HG03108 (cell line): Measurements from ENCODE around the gene FCER1A.

Source experiments
- ATAC-seq: cut with Tn5 transposase; IDR thresholded peaks from one replicate; pipeline ENCODE4 v1.9.1; 2021; ENCODE audit warnings: moderate library complexity; ENCODE audit not compliant: unreplicated experiment

The FCER1A gene

DNA sequence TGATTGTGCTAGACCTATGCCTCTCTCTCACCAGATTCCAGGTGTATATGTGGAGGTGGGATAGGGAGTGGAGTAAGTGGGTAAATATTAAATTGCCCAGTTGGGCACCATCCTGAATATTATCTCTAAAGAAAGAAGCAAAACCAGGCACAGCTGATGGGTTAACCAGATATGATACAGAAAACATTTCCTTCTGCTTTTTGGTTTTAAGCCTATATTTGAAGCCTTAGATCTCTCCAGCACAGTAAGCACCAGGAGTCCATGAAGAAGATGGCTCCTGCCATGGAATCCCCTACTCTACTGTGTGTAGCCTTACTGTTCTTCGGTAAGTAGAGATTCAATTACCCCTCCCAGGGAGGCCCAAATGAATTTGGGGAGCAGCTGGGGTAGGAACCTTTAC lies at the start of gene FCER1A:
FCER1A (plus strand) TSS at position 242 of the 400 bp plus-strand sequence; CDS start at position 271, 29 bp downstream.
- ATAC-seq: no peak

- no peak for ATAC-seq
Observed at GRCh38 chr1:159261311-159261710, 40.8 kb upstream of the FCER1A start.

DNA sequence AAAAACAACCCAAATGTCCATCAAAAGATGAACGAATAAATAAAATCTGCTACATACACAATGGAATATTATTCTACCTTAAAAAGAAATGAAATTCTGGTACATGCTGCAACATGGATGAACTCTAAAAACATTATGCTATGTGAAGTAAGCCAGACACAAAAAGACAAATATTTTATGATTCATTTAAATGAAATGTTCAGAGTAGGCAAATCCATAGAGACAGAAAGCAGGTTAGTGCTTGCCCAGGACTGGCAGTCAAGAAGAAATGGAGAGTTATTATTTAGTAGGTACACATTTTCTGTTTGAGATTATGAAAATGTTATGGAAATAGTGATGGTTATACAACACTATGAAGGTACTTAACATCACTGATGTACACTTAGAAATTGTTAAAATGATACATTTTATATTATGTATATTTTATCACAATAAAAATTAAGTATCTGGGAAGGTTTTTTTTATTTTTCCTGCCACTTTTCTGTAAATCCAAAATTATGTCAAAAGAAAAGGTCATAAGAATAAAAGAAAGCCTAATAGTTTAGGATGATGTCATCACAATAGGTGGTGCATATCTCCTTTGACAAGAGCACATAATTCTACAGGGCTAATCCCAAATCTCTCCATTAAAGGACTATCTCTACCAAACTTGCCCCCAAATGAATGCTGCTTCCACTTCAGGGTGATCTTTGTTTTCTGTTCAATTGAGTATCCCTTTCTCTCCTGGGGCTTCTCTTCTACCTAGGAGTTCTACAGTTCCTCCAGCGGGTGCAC lies 40.2 kb upstream of the FCER1A start:
- no peak for ATAC-seq

GRCh38 chr1:159266832-159267231 lies 35.3 kb upstream of the FCER1A start:
- no peak for ATAC-seq

- ATAC-seq: no peak
Observed at GRCh38 chr1:159274631-159275030, 27.5 kb upstream of the FCER1A start.

DNA sequence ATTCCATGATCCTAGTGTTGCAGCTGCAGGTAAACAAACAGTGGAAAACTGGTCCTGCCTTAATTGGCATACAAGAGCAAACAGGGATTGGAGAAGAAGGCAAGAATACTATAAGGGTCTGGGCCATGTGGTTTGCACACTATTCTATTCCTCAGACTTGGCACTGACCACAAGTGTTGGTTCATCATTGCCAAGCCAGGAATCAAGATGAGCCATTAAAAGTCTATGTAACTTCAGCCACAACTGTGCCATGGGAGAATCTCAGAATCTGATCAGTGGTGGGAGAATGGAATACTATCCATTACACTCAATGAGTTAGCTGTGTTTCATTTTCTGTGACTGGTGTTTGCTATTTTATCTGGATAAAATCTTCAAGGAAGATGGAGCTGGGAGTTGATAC lies 26.2 kb upstream of the FCER1A start:
- ATAC-seq: no peak

DNA sequence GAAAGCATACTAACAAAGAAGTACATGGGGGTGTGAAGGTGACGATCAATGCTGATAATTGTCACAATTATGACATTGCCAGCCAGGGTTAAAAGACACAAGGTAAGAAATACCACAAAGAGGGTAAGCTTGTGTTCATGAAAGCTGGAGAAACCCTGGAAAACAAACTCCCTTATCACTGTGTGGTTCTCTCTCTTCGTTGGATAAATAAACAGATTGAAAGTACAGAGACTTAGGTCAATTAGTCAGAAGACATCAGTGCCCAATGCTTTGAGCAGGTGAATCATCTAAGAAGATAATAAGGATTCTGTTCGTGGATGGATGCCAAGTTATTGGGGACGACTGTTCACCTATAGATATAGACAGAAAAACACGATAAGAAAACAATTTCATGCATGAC lies 22.4 kb upstream of the FCER1A start:
- ATAC-seq: no peak

GRCh38 chr1:159282118-159282517 lies 20.0 kb upstream of the FCER1A start:
- no peak for ATAC-seq

- ATAC-seq: no peak
Observed at GRCh38 chr1:159289060-159289459, 13.1 kb upstream of the FCER1A start.

- no peak for ATAC-seq
Observed at GRCh38 chr1:159291424-159291823, 10.7 kb upstream of the FCER1A start.

DNA sequence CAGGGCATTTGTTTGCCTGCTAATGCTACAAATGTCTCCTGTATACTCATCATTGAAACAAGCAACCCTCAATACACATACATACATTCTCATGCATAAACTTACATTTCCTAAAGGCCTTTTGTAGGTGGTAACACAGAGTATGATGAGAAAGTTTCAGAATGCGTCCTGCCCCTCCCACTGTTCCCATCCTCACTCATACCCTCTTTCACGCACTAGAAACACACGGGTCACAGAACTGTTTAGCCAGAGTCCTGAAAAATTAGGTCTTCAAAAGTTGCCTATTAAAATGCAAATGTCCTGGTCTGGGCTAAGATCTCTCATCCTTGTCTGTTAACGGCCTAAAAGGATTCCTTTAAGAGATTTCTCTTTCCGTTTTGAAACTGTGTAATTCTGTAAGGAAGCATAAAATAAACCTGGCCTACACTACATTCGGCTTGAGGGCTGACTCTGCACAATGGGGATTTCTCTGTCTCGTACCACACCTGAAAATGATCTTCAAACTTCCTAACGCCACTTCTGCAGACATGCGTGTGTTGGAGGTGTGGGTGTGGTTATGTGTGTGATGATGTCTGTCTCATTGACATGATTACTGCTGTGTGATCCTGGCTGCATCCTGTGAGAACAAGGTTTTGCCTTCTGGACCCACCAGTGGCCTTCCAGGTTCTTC lies 5.3 kb upstream of the FCER1A start:
- ATAC-seq: no peak

GRCh38 chr1:159300146-159300545 lies 2.0 kb upstream of the FCER1A start:
- no peak for ATAC-seq

GRCh38 chr1:159307346-159308020 lies 5.3 kb downstream of the FCER1A start:
- ATAC-seq: no peak

- ATAC-seq: no peak
Observed at GRCh38 chr1:159311679-159312078, 9.5 kb downstream of the FCER1A start.

GRCh38 chr1:159315381-159315780 lies 13.2 kb downstream of the FCER1A start:
- no peak for ATAC-seq

DNA sequence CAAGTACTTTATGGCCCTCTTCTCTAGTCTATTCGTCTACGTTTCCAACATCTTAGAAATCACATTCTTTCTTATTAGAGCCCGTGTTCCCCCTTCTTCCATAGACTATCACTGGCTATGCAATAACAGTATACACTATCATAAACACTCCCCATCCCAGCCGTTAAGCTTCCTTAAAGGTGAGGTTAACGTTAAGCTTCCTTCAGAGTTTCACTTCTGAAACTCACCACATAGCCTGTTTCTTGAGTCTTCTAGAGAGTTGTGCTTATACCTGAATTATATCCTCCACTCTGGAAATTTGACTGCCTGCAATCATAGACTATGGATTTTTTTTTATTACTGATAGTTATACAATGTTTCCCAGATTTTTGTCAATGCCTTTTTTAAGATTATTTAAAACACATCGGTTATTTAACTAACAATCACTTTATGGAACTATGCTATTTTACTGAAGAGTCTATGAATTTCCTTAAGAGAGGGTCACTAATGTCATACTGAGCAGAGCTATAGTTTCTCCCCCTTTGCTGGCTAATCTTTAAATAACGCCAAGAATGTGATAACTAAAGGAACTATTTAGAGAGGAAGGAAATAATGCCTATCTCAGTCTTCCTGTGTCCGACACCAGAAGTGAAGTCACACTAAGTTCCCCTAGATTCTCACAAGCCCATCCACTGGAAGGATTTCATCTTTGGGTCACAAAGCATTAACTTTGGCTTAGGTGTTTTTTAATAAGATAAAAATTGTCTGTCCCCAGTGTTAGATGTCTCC lies 16.8 kb downstream of the FCER1A start:
- ATAC-seq: no peak

DNA sequence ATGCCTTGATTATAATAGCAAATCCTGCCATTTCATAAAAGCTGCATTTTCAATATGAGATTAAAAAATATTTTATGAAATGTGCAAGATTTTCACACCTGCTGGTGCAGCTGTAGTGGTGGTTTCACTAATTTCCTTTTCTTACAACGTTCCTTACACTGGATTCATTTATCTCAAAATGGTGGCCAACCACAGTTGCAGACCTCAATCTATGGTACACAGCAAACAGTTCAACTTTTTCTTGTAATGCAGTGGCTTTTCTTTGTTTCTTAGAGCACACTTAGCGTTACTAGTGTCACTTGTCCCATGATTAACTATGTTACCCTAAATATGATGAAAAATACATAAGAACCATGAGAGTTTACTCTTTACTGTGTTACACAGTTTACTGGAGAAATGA lies 32.7 kb downstream of the FCER1A start:
- ATAC-seq: no peak

GRCh38 chr1:159338018-159338417 lies 35.9 kb downstream of the FCER1A start:
- no peak for ATAC-seq

- no peak for ATAC-seq
Observed at GRCh38 chr1:159339536-159339935, 37.4 kb downstream of the FCER1A start.

- no peak for ATAC-seq
Observed at GRCh38 chr1:159341736-159342135, 39.6 kb downstream of the FCER1A start.

GRCh38 chr1:159342761-159343425 lies 40.8 kb downstream of the FCER1A start:
- ATAC-seq: no peak
